ENCODE data around the gene ZNF14.
A peak's percentile ranks its signal among the peaks of the same experiment; 100 is the strongest.
"Not testable (repeated sequence)": the region's sequence is repeated elsewhere in the genome, so short reads cannot be mapped to it uniquely, and the experiment has no call there.

Gene ZNF14

GRCh38 chr19:19732579-19733501, at the start of gene ZNF14:
ZNF14 (minus strand) TSS chr19:19733112; CDS start chr19:19732958, 154 bp downstream.
- DNase-seq (ENCODE audit: low read depth), result peak; percentile 70

- DNase-seq (ENCODE audit: low read depth), result not testable (repeated sequence)
Measured at GRCh38 chr19:19781791-19782190, 48.9 kb upstream of the ZNF14 start.

- no peak for DNase-seq (ENCODE audit: low read depth)
Measured at GRCh38 chr19:19778666-19779065, 45.8 kb upstream of the ZNF14 start.

GRCh38 chr19:19777692-19778091, 44.8 kb upstream of the ZNF14 start:
- no peak for DNase-seq (ENCODE audit: low read depth)

- peak; percentile 96 for DNase-seq (ENCODE audit: low read depth)
Measured at GRCh38 chr19:19776206-19777008, 43.5 kb upstream of the ZNF14 start.

GRCh38 chr19:19775891-19776205, 42.9 kb upstream of the ZNF14 start:
- no peak for DNase-seq (ENCODE audit: low read depth)

- DNase-seq (ENCODE audit: low read depth), result no peak
Measured at GRCh38 chr19:19774354-19775033, 41.6 kb upstream of the ZNF14 start.

GRCh38 chr19:19771963-19772362, 39.1 kb upstream of the ZNF14 start:
- not testable (repeated sequence) for DNase-seq (ENCODE audit: low read depth)

- not testable (repeated sequence) for DNase-seq (ENCODE audit: low read depth)
Measured at GRCh38 chr19:19769971-19770370, 37.1 kb upstream of the ZNF14 start.

- DNase-seq (ENCODE audit: low read depth), result no peak
Measured at GRCh38 chr19:19758164-19758563, 25.3 kb upstream of the ZNF14 start.

GRCh38 chr19:19752760-19753403, 20.0 kb upstream of the ZNF14 start:
- no peak for DNase-seq (ENCODE audit: low read depth)

GRCh38 chr19:19751846-19752245, 18.9 kb upstream of the ZNF14 start:
- DNase-seq (ENCODE audit: low read depth), result no peak

GRCh38 chr19:19750842-19751790, 18.2 kb upstream of the ZNF14 start:
- no peak for DNase-seq (ENCODE audit: low read depth)

GRCh38 chr19:19749908-19750841, 17.3 kb upstream of the ZNF14 start:
- DNase-seq (ENCODE audit: low read depth), result no peak

- DNase-seq (ENCODE audit: low read depth), result no peak
Measured at GRCh38 chr19:19749117-19749907, 16.4 kb upstream of the ZNF14 start.

GRCh38 chr19:19748249-19748938, 15.5 kb upstream of the ZNF14 start:
- no peak for DNase-seq (ENCODE audit: low read depth)

GRCh38 chr19:19747357-19748220, 14.7 kb upstream of the ZNF14 start:
- no peak for DNase-seq (ENCODE audit: low read depth)

Measured in non-pigmented ciliary epithelial cell (primary cell).